Nephron progenitor cell (in vitro differentiated cells): ENCODE results near the gene IQSEC2.

Experiments used
- DNase-seq: peaks from one replicate; pipeline ENCODE4 v3.0.0; 2021
- H3K27ac Mint-ChIP-seq: 2 replicates; pipeline ENCODE4 v1.8.0; 2021; ENCODE audit warnings: mild to moderate bottlenecking, moderate library complexity, mixed read lengths
- H3K27me3 Mint-ChIP-seq: 2 replicates; pipeline ENCODE4 v1.8.0; 2021; ENCODE audit warnings: mild to moderate bottlenecking, low read depth, mixed read lengths; ENCODE audit not compliant: poor library complexity
- H3K36me3 Mint-ChIP-seq: 2 replicates; pipeline ENCODE4 v1.8.0; 2021; ENCODE audit warnings: low read depth, mixed read lengths
- H3K4me1 Mint-ChIP-seq: 2 replicates; pipeline ENCODE4 v1.8.0; 2021; ENCODE audit warnings: mixed read lengths
- H3K4me3 Mint-ChIP-seq: 2 replicates; pipeline ENCODE4 v1.8.0; 2021; ENCODE audit warnings: mild to moderate bottlenecking, moderate library complexity, mixed read lengths
- H3K9me3 Mint-ChIP-seq: 2 replicates; pipeline ENCODE4 v1.8.0; 2021; ENCODE audit warnings: mild to moderate bottlenecking, moderate library complexity, mixed read lengths
- CTCF ChIP-seq: fragments of 200-600 bp; sonication (generic); IDR thresholded peaks from 2 replicates; pipeline ENCODE4 v1.5.0; 2021; ENCODE audit warnings: antibody characterized with exemption

IQSEC2 gene

GRCh38 chrX:53241558-53241957 lies 39.8 kb downstream of the IQSEC2 start:
- peaks cover 3% of the 10 kb centered on the region for H3K27me3 Mint-ChIP-seq
- no peak overlapping the region for H3K27ac Mint-ChIP-seq
- H3K36me3 Mint-ChIP-seq, result peaks cover 8% of the 10 kb centered on the region
- no peak overlapping the region for H3K4me3 Mint-ChIP-seq
- DNase-seq, result no peak
- no peaks in the 10 kb centered on the region for H3K4me1 Mint-ChIP-seq
- TF ChIP-seq CTCF, result no peak
- peaks cover 52% of the 10 kb centered on the region for H3K9me3 Mint-ChIP-seq

GRCh38 chrX:53239474-53239873 lies 41.9 kb downstream of the IQSEC2 start:
- Mint-ChIP-seq H3K27ac (no peak overlapping the region), H3K4me1 (no peaks in the 10 kb centered on the region), H3K4me3 (no peak overlapping the region), H3K9me3 (peaks cover 53% of the 10 kb centered on the region), H3K36me3 (peaks cover 8% of the 10 kb centered on the region), H3K27me3 (peaks cover 3% of the 10 kb centered on the region)
- TF ChIP-seq CTCF, result no peak
- no peak for DNase-seq

- Mint-ChIP-seq H3K9me3 (peaks cover 49% of the 10 kb centered on the region), H3K27me3 (peaks cover 3% of the 10 kb centered on the region), H3K36me3 (peaks cover 8% of the 10 kb centered on the region), H3K4me1 (no peaks in the 10 kb centered on the region), H3K27ac (peak overlapping the region; percentile 80), H3K4me3 (no peak overlapping the region)
- TF ChIP-seq CTCF, result no peak
- no peak for DNase-seq
These were observed 44.3 kb downstream of the IQSEC2 start for GRCh38 chrX:53237056-53237455.

DNA sequence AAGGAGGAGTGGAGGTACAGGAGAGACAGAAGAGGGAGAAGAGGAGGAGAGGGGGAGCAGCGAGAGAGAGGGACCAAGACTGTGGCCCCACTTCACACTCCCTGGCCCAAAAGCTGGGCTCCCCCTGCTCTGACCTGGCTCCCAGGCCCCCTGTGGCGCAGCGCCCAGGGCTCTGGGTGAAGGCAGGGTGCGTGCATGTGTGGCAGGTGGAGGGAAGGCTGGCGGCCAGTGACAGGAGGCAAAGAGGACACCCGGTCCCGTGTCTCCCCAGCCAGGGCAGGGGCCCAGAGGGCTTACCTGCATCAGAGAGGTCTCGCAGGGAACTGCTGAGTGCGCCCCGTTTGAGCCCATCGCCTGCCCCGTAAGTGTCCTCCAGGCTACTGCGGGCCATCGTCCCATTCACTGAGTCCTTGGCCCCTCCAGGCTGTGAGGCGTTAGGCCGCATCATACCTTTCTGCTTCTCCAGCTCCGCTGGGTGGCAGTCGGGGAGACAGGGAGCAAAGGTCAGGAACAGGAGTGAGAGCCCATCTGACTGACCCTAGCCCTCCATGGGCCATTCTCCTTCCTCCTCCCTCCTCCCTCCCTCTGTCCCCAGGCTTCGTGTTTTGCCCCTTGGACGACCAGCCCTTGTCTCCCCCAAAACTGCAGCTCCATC lies 45.2 kb downstream of the IQSEC2 start:
- peaks cover 3% of the 10 kb centered on the region for H3K27me3 Mint-ChIP-seq
- DNase-seq, result no peak
- H3K36me3 Mint-ChIP-seq, result peaks cover 8% of the 10 kb centered on the region
- TF ChIP-seq CTCF, result no peak
- H3K4me1 Mint-ChIP-seq, result no peaks in the 10 kb centered on the region
- peaks cover 50% of the 10 kb centered on the region for H3K9me3 Mint-ChIP-seq
- H3K4me3 Mint-ChIP-seq, result no peak overlapping the region
- no peak overlapping the region for H3K27ac Mint-ChIP-seq

DNA sequence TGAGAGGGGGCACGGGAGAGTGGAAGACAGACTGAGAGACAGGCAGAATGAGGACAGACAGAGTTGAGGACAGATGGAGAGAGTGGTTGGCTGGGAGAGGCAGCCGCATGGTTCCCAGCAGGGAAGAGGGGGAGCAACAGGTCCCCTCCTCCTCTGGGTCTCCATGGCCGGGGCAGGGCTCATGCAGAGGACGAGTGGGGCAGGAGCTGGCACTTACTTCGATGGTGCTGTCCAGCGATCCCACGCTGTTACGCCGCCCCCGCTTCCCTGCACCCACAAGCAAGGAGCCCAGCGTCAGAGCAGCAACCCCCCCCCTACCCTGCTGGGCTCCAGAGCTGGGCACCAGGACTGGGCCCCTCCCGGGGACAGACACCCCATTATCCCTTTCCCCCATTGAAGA lies 45.8 kb downstream of the IQSEC2 start:
- DNase-seq, result no peak
- Mint-ChIP-seq H3K27me3 (peaks cover 3% of the 10 kb centered on the region), H3K27ac (no peak overlapping the region), H3K36me3 (peaks cover 8% of the 10 kb centered on the region), H3K4me3 (no peak overlapping the region), H3K4me1 (no peaks in the 10 kb centered on the region), H3K9me3 (peaks cover 56% of the 10 kb centered on the region)
- no peak for TF ChIP-seq CTCF

DNA sequence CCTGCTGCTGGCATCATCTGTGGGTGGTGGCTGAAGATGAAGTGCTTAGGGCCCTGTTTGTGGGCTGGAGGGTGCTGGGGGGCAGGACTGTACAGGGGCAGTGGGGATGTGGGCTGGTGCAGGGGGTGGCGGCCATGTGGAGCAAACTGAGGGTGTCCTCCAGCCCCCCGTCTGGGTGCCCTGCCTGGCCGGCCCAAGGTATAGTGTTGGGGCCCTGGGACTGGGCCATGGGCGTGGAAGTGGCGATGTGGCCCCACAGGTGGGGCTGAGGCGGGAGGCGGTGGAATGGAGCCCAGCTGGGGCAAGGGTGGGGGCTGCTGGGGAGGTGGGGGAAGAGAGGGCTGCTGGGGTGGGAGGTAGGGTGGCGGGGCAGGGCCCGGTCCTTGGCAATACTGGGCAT lies 46.9 kb downstream of the IQSEC2 start:
- H3K4me3 Mint-ChIP-seq, result no peak overlapping the region
- no peak for TF ChIP-seq CTCF
- H3K36me3 Mint-ChIP-seq, result peaks cover 8% of the 10 kb centered on the region
- no peaks in the 10 kb centered on the region for H3K4me1 Mint-ChIP-seq
- no peak overlapping the region for H3K27ac Mint-ChIP-seq
- peaks cover 8% of the 10 kb centered on the region for H3K27me3 Mint-ChIP-seq
- DNase-seq, result no peak
- peaks cover 54% of the 10 kb centered on the region for H3K9me3 Mint-ChIP-seq
